Activated naive CD8-positive, alpha-beta T cell treated with anti-CD3 and anti-CD28 coated beads for 36 hours (primary cell): ENCODE measurements around the gene CDH1. TPM values are rescaled to one million over a fixed set of nuclear protein-coding genes. Genes with fewer than 3 reads are reported as not detected.
A peak's percentile ranks its signal among the peaks of the same experiment; 100 is the strongest.

Experiments used
- DNase-seq: peaks from one replicate; pipeline ENCODE4 v3.0.0; 2021
- H3K27ac Mint-ChIP-seq: one replicate; pipeline ENCODE4 v1.8.0; 2022; ENCODE audit warnings: mild to moderate bottlenecking, moderate library complexity, mixed read lengths
- H3K27me3 Mint-ChIP-seq: one replicate; pipeline ENCODE4 v1.8.0; 2022; ENCODE audit warnings: mild to moderate bottlenecking, mixed read lengths
- H3K36me3 Mint-ChIP-seq: one replicate; pipeline ENCODE4 v1.8.0; 2021; ENCODE audit warnings: mild to moderate bottlenecking, mixed read lengths
- H3K4me1 Mint-ChIP-seq: one replicate; pipeline ENCODE4 v1.8.0; 2021; ENCODE audit warnings: mixed read lengths
- H3K4me3 Mint-ChIP-seq: one replicate; pipeline ENCODE4 v1.8.0; 2022; ENCODE audit warnings: mild to moderate bottlenecking, moderate library complexity, mixed read lengths
- H3K9me3 Mint-ChIP-seq: one replicate; pipeline ENCODE4 v1.8.0; 2022; ENCODE audit warnings: mixed read lengths
- total RNA-seq, 2 experiments: library from RNA; stranded (reverse); gene quantifications; one replicate each; pipeline ENCODE4 v1.2.3, GENCODE V29; 2021

Gene CDH1
- total RNA-seq, 2 experiments from 2014 or later, result 0.16 to 0.21 TPM

GRCh38 chr16:68740628-68741346 lies 3.7 kb downstream of the CDH1 start:
- DNase-seq, result no peak
- Mint-ChIP-seq H3K4me3 (no peak overlapping the region), H3K36me3 (no peaks in the 10 kb centered on the region), H3K27ac (no peak overlapping the region), H3K9me3 (no peaks in the 10 kb centered on the region), H3K27me3 (peaks cover 41% of the 10 kb centered on the region), H3K4me1 (peaks cover 7% of the 10 kb centered on the region)

- H3K36me3 Mint-ChIP-seq, result no peaks in the 10 kb centered on the region
- no peaks in the 10 kb centered on the region for H3K9me3 Mint-ChIP-seq
- no peak overlapping the region for H3K4me3 Mint-ChIP-seq
- peaks cover 3% of the 10 kb centered on the region for H3K4me1 Mint-ChIP-seq
- no peak for DNase-seq
- no peak overlapping the region for H3K27ac Mint-ChIP-seq
- H3K27me3 Mint-ChIP-seq, result peaks cover 16% of the 10 kb centered on the region
Observed at GRCh38 chr16:68743664-68744063, 6.6 kb downstream of the CDH1 start.

GRCh38 chr16:68744744-68745280 lies 7.7 kb downstream of the CDH1 start:
- Mint-ChIP-seq H3K27me3 (peaks cover 15% of the 10 kb centered on the region), H3K27ac (no peak overlapping the region), H3K4me1 (peaks cover 3% of the 10 kb centered on the region), H3K36me3 (no peaks in the 10 kb centered on the region), H3K4me3 (no peak overlapping the region), H3K9me3 (no peaks in the 10 kb centered on the region)
- no peak for DNase-seq

DNA sequence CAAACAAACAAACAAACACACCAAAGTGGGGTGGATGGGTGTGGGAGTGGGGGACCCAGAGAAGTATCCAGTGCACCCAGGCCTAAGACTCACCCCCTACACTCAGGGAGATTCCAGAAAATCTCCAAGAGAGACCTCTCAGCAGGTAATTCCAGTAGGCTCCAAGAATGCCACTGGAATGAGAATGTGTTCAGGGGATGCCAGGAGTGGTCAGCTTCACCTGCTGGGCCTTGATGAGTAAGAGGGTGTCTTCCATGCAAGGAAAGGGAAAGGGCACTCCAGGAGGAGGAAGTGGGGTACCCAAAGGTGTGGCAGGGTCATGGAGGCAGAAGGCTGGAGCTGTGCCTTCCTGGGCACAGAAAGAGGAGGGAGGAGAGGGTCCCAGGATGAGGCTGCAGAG lies 9.9 kb downstream of the CDH1 start:
- H3K27ac Mint-ChIP-seq, result no peak overlapping the region
- H3K4me3 Mint-ChIP-seq, result no peak overlapping the region
- peaks cover 6% of the 10 kb centered on the region for H3K27me3 Mint-ChIP-seq
- no peaks in the 10 kb centered on the region for H3K4me1 Mint-ChIP-seq
- H3K36me3 Mint-ChIP-seq, result no peaks in the 10 kb centered on the region
- no peaks in the 10 kb centered on the region for H3K9me3 Mint-ChIP-seq
- no peak for DNase-seq

DNA sequence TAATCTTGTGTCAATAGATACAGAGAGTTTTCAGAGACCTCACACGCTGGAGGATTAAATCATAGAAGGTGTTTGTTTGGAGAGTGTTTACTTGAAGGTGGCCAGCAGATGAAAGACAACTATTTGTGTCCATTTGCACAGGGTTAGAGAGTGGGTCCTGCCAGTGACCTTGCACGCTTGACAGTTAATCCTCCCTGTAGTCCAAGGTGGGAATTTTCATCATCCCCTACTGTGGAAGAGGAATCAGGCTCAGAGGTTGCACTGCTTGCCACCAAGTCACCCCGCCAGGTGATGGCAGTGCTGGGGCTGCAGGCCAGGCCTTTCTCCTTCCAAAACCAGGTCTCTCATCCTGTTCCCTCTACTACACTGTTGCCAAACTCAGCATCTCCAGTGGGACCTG lies 12.3 kb downstream of the CDH1 start:
- Mint-ChIP-seq H3K36me3 (no peaks in the 10 kb centered on the region), H3K4me3 (no peak overlapping the region), H3K27ac (no peak overlapping the region), H3K9me3 (no peaks in the 10 kb centered on the region), H3K27me3 (peaks cover 3% of the 10 kb centered on the region), H3K4me1 (peaks cover 13% of the 10 kb centered on the region)
- no peak for DNase-seq

GRCh38 chr16:68750193-68750695 lies 13.2 kb downstream of the CDH1 start:
- H3K27me3 Mint-ChIP-seq, result peaks cover 4% of the 10 kb centered on the region

DNA sequence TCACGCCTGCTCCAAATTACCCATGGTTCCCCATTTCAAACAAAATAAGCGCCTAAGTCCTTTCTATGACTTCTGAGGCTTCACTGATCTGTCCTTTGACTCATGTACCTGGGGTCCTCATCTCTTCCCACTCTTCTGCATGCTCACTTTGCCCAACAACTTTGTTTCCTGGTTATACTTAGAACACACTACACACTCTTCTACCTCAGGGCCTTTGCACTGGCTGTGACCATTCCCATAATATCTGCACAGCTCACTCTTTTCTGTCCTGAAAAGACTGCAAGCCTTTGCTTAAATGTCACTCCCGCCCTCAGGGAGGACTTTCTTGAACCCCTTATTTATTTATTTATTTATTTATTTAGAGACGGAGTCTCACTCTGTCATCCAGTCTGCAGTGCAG lies 14.1 kb downstream of the CDH1 start:
- H3K36me3 Mint-ChIP-seq, result no peaks in the 10 kb centered on the region
- DNase-seq, result no peak
- H3K4me3 Mint-ChIP-seq, result no peak overlapping the region
- H3K4me1 Mint-ChIP-seq, result peaks cover 24% of the 10 kb centered on the region
- H3K9me3 Mint-ChIP-seq, result no peaks in the 10 kb centered on the region
- peaks cover 4% of the 10 kb centered on the region for H3K27me3 Mint-ChIP-seq
- H3K27ac Mint-ChIP-seq, result no peak overlapping the region

More at GRCh38 chr16:68750193-68750695, 13.2 kb downstream of the CDH1 start:
- DNase-seq, result no peak
- no peak overlapping the region for H3K27ac Mint-ChIP-seq
- peaks cover 17% of the 10 kb centered on the region for H3K4me1 Mint-ChIP-seq
- no peak overlapping the region for H3K4me3 Mint-ChIP-seq
- H3K9me3 Mint-ChIP-seq, result no peaks in the 10 kb centered on the region
- no peaks in the 10 kb centered on the region for H3K36me3 Mint-ChIP-seq

DNA sequence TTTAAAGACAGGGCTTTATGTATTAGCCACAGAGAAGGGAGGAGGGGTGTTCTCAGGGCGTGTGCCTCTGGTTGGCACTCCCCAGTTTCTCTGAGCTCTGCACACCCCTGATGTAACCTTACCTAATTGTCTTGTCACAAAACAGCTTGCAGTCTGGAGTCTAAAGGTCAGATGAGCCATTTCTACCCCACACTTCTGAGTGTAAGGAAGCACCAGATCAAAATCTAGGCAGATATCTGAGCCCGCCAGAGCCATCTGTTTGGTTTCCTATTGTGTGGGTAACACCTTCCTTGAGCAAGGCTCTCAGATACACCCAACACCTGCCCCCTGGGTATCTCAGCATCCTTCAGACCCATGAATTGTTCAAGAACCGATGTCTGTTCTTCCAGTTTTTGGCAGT lies 15.5 kb downstream of the CDH1 start:
- peak; percentile 64 for DNase-seq
- Mint-ChIP-seq H3K4me1 (peaks cover 37% of the 10 kb centered on the region), H3K9me3 (no peaks in the 10 kb centered on the region), H3K4me3 (no peak overlapping the region), H3K27ac (peak overlapping the region; percentile 77), H3K27me3 (peaks cover 4% of the 10 kb centered on the region), H3K36me3 (no peaks in the 10 kb centered on the region)

DNA sequence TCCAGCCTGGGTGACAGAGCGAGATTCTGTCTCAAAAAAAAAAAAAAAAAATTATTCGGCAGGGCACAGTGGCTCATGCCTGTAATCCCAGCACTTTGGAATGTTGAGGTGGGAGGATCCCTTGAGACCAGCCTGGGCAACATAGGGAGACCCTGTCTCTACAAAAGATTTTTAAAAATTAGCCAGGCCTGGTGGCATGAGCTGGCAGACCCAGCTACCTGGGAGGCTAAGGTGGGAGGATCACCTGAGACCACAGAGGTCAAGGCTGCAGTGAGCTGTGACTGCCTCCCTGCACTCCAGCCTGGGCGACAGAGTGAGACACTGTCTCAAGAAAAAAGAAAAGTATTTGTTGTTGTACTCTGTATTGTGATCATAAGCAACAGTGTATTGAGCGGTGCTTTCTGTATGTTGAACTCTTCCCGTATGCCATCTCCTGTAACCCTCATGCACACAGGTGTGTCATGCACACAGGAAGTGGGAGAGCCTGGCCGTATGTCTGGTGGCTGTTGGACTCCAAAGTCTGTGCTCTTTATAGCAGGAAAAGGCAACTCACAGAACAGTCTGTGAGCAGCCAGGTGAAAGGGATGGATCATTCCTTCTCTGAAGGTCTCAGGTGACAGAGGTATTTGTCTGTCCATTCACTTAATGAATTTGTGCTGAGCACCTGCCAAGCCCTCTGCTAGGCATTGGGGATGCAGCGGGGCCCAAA lies 17.1 kb downstream of the CDH1 start:
- peaks cover 4% of the 10 kb centered on the region for H3K27me3 Mint-ChIP-seq
- H3K9me3 Mint-ChIP-seq, result no peaks in the 10 kb centered on the region
- H3K27ac Mint-ChIP-seq, result no peak overlapping the region
- no peak for DNase-seq
- peaks cover 44% of the 10 kb centered on the region for H3K4me1 Mint-ChIP-seq
- H3K36me3 Mint-ChIP-seq, result no peaks in the 10 kb centered on the region
- H3K4me3 Mint-ChIP-seq, result no peak overlapping the region

- H3K9me3 Mint-ChIP-seq, result no peaks in the 10 kb centered on the region
- no peaks in the 10 kb centered on the region for H3K36me3 Mint-ChIP-seq
- DNase-seq, result peak; percentile 70
- H3K27ac Mint-ChIP-seq, result peak overlapping the region; percentile 91
- H3K4me1 Mint-ChIP-seq, result peaks cover 54% of the 10 kb centered on the region
- H3K27me3 Mint-ChIP-seq, result peaks cover 4% of the 10 kb centered on the region
- H3K4me3 Mint-ChIP-seq, result peak overlapping the region; percentile 16
Observed at GRCh38 chr16:68756239-68756915, 19.3 kb downstream of the CDH1 start.

DNA sequence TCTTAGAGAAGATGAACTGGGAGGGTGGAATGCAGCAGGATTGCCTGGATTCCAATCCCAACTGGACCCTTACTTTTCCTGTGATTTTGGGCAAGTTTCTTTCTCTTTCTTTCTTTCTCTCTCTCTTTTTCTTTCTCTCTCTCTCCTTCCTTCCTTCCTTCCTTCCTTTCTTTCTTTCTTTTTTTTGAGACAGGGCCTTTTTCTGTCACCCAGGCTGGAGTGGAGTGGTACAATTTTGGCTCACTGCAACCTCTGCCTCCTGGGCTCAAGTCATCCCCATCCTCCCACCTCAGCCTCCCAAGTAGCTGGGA lies 20.5 kb downstream of the CDH1 start:
- peaks cover 4% of the 10 kb centered on the region for H3K27me3 Mint-ChIP-seq
- peak overlapping the region; percentile 59 for H3K4me3 Mint-ChIP-seq
- no peak for DNase-seq
- H3K27ac Mint-ChIP-seq, result peak overlapping the region; percentile 91
- no peaks in the 10 kb centered on the region for H3K36me3 Mint-ChIP-seq
- no peaks in the 10 kb centered on the region for H3K9me3 Mint-ChIP-seq
- peaks cover 51% of the 10 kb centered on the region for H3K4me1 Mint-ChIP-seq

DNA sequence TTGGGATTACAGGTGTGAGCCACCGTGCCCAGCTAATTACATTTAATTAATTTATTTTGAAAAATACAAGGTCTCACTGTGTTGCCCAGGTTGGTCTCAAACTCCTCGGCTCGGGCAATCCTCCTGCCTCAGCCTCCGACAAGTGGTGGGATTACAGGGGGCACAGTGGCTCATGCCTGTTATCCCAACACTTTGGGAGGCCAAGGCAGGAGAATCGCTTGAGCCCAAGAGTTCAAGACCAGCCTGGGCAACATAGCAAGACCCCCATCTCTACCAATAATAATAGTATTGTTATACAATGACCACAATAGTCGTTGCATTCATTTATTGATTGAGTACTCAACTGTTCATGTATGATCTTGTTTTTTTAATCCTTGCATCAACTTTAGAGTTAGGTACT lies 22.0 kb downstream of the CDH1 start:
- no peak overlapping the region for H3K4me3 Mint-ChIP-seq
- no peaks in the 10 kb centered on the region for H3K36me3 Mint-ChIP-seq
- peaks cover 44% of the 10 kb centered on the region for H3K4me1 Mint-ChIP-seq
- H3K27ac Mint-ChIP-seq, result no peak overlapping the region
- DNase-seq, result no peak
- no peaks in the 10 kb centered on the region for H3K9me3 Mint-ChIP-seq
- peaks cover 9% of the 10 kb centered on the region for H3K27me3 Mint-ChIP-seq

GRCh38 chr16:68760671-68761275 lies 23.7 kb downstream of the CDH1 start:
- H3K4me1 Mint-ChIP-seq, result peaks cover 42% of the 10 kb centered on the region
- DNase-seq, result peak; percentile 44
- H3K27ac Mint-ChIP-seq, result peak overlapping the region; percentile 32
- no peaks in the 10 kb centered on the region for H3K36me3 Mint-ChIP-seq
- H3K9me3 Mint-ChIP-seq, result no peaks in the 10 kb centered on the region
- H3K27me3 Mint-ChIP-seq, result peaks cover 5% of the 10 kb centered on the region
- no peak overlapping the region for H3K4me3 Mint-ChIP-seq

DNA sequence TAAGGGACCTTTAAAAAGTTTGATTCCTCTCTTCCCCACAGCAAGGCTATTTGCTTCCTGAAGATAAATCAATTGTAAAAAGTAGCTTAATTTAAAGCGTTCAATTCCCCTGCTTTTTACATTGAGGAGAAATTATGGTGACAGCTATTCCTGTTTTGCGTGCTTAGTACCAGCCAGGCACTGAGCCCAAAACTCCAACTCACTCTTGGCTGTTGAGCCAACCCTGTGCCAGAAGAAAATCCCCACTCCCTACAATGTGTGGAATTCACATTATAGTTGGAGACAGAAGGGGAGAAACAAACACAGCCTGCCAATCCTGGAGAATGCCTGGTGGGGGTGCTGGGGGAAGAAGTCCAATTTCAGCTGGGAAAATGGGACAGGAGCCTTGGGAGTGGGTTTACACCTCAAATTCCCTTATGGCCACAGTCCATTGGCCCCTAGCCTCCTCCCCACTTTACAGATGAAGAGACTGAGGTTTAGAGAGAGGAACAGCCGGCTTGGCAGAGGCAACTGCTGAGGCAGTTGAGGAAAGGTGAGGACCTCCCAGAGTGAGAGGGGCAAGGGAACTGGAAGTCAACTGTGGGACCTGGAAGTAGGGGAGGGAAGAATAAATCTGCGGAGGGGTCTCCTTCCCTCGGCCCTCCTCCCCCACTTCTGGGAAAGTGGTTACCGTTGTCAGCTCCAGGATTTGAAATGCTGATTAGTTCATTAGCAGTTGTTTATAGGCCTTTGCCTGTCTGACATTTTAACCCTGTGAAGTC lies 26.1 kb downstream of the CDH1 start:
- peaks cover 22% of the 10 kb centered on the region for H3K4me1 Mint-ChIP-seq
- no peak overlapping the region for H3K27ac Mint-ChIP-seq
- H3K9me3 Mint-ChIP-seq, result no peaks in the 10 kb centered on the region

More for the DNA sequence above, 26.1 kb downstream of the CDH1 start:
- Mint-ChIP-seq H3K27me3 (peaks cover 5% of the 10 kb centered on the region), H3K4me3 (no peak overlapping the region), H3K36me3 (no peaks in the 10 kb centered on the region)
- DNase-seq, result no peak
